PFSK-1 (cell line): ENCODE data around the gene FTSJ1.

ENCODE experiments used
- FOXP2 ChIP-seq: optimal IDR thresholded peaks from 2 replicates; pipeline ENCODE3; 2011; ENCODE audit warnings: borderline replicate concordance, control low read depth, inconsistent platforms; ENCODE audit not compliant: insufficient read depth; ENCODE audit errors: extremely low read length, extremely low read depth
- POLR2AphosphoS5 ChIP-seq: IDR thresholded peaks from 2 replicates; pipeline ENCODE4 v1.6.1; 2012; ENCODE audit warnings: low read depth, mild to moderate bottlenecking, control low read depth, low read length, moderate library complexity
- SIN3A ChIP-seq: IDR thresholded peaks from 2 replicates; pipeline ENCODE4 v1.6.1; 2012; ENCODE audit warnings: mild to moderate bottlenecking, low read length, moderate library complexity, borderline replicate concordance; ENCODE audit not compliant: insufficient read depth
- TAF1 ChIP-seq: IDR thresholded peaks from 2 replicates; pipeline ENCODE4 v1.6.1; 2012; ENCODE audit warnings: low read length, control low read depth, borderline replicate concordance; ENCODE audit not compliant: insufficient read depth
- TF ChIP-seq, protein P1 (sequence below), 2 experiments: IDR thresholded peaks; 2 replicates each; pipeline versions ENCODE4 v1.6.1 to v1.8.0; 2011 to 2012; ENCODE audit warnings: low read depth in 2 of 2, low read length in 2 of 2, control low read depth in 1 of 2, inconsistent platforms in 1 of 2, mild to moderate bottlenecking in 1 of 2, moderate library complexity in 1 of 2; ENCODE audit not compliant: insufficient read depth in 1 of 2

FTSJ1 gene

DNA sequence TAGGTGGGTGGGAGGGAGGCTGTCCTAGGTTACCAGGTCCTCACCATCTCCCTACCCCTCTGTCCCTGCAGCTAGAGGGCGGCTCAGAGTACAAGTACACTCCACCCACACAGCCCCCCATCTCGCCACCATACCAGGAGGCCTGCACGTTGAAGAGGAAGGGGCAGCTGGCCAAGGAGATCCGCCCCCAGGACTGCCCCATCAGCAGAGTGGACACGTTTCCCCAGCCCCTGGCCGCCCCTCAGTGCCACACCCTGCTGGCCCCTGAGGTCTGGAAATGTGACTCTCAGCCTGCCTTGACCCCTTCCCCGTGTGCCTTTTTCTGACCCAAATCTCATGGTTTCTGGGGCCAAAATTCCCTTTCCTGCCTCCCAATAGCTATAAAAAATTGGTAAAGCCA, 6.5 kb downstream of the FTSJ1 start:
- TF ChIP-seq FOXP2 (no peak), SIN3A (no peak), POLR2AphosphoS5 (no peak), TAF1 (no peak)
- TF ChIP-seq, protein P1, sequence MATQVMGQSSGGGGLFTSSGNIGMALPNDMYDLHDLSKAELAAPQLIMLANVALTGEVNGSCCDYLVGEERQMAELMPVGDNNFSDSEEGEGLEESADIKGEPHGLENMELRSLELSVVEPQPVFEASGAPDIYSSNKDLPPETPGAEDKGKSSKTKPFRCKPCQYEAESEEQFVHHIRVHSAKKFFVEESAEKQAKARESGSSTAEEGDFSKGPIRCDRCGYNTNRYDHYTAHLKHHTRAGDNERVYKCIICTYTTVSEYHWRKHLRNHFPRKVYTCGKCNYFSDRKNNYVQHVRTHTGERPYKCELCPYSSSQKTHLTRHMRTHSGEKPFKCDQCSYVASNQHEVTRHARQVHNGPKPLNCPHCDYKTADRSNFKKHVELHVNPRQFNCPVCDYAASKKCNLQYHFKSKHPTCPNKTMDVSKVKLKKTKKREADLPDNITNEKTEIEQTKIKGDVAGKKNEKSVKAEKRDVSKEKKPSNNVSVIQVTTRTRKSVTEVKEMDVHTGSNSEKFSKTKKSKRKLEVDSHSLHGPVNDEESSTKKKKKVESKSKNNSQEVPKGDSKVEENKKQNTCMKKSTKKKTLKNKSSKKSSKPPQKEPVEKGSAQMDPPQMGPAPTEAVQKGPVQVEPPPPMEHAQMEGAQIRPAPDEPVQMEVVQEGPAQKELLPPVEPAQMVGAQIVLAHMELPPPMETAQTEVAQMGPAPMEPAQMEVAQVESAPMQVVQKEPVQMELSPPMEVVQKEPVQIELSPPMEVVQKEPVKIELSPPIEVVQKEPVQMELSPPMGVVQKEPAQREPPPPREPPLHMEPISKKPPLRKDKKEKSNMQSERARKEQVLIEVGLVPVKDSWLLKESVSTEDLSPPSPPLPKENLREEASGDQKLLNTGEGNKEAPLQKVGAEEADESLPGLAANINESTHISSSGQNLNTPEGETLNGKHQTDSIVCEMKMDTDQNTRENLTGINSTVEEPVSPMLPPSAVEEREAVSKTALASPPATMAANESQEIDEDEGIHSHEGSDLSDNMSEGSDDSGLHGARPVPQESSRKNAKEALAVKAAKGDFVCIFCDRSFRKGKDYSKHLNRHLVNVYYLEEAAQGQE (IDR thresholded peaks at IDR 0.05; ENCODE audit: insufficient read depth in 1 of 2, low read depth in 2 of 2, low read length in 2 of 2) = no peak

GRCh38 chrX:48487362-48487798, 11.4 kb downstream of the FTSJ1 start:
- TF ChIP-seq POLR2AphosphoS5 (0 out of 2 replicates have a peak, but pooled peaks have one; percentile 6), SIN3A (no peak)

DNA sequence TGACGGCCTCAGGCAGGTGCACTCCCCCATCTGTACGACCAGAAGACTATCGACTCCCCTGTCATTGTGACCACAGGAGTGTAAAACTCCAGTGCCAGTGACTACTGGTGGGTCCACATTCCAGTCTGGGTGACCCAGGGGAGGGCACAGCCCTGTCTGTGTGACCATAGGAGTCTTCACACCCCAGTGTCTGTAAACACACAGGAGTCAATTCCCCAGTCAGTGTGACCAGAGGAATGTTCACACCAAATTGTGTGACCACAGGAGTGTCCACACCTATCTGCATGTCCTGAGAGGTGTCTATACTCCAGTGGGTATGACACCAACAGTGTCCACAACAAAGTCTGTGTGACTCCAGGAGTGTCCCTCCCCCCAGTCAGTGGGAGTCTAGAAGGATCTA, 12.0 kb downstream of the FTSJ1 start:
- TF ChIP-seq, protein P1 (IDR thresholded peaks at IDR 0.05; ENCODE audit: insufficient read depth in 1 of 2, low read depth in 2 of 2, low read length in 2 of 2) = no peak
- TF ChIP-seq FOXP2 = no peak
- TF ChIP-seq POLR2AphosphoS5 = no peak
- TF ChIP-seq SIN3A = no peak
- TF ChIP-seq TAF1 = no peak

DNA sequence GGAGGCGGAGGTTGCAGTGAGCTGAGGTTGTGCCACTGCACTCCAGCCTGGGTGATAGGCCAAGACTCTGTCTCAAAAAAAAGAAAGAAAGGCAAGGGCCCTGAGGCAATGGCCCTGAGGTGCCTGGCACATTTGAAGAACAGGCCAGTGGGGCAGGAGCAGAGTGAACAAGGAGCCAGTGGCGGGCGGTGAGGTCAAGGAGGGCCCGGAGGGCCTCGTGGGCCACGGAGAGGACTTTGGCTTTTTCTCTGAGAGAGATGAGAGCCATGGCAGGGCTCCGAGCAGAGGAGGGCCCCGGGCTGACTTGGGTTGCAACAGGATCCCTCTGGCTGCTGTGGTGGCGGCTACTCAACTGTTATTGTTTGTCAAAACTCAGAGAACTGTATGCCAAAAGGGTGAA, 13.3 kb downstream of the FTSJ1 start:
- TF ChIP-seq FOXP2 (no peak), SIN3A (no peak), POLR2AphosphoS5 (no peak), TAF1 (no peak)
- TF ChIP-seq, protein P1 (IDR thresholded peaks at IDR 0.05; ENCODE audit: insufficient read depth in 1 of 2, low read depth in 2 of 2, low read length in 2 of 2) = no peak

DNA sequence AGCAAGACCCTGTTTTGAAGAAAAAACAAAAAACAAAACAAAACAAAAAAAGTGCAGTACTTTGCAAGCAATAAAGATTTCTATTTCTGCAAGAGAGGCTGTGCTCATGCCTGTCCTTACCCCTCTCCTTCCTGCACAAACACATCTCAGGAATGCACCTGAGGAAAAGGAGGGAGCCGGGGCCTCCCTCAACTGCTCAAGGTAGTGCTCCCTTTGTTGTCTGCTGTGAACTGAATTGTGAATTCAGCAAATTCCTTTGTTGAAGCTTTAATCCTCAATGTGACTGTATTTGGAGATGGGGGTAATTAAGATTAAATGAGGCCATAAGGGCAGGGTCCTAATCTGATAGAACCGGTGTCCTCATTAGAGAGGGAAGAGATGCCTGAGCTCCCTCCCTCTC, 13.9 kb downstream of the FTSJ1 start:
- TF ChIP-seq, protein P1 (IDR thresholded peaks at IDR 0.05; ENCODE audit: insufficient read depth in 1 of 2, low read depth in 2 of 2, low read length in 2 of 2) = no peak
- TF ChIP-seq TAF1 (no peak), SIN3A (no peak), POLR2AphosphoS5 (no peak), FOXP2 (no peak)

- TF ChIP-seq POLR2AphosphoS5 (no peak), FOXP2 (no peak), SIN3A (no peak), TAF1 (no peak)
- TF ChIP-seq, protein P1 (IDR thresholded peaks at IDR 0.05; ENCODE audit: insufficient read depth in 1 of 2, low read depth in 2 of 2, low read length in 2 of 2) = no peak
Observed at GRCh38 chrX:48490661-48491060, 14.7 kb downstream of the FTSJ1 start.
